Hepatocyte (in vitro differentiated cells): ENCODE results near the gene MORC2. TPM values are rescaled to one million over a fixed set of nuclear protein-coding genes. Genes with fewer than 3 reads are reported as not detected.

Experiments used
- DNase-seq: peaks from one replicate; pipeline ENCODE4 v3.0.0-alpha.2; 2016; ENCODE audit warnings: low spot score
- H2AFZ ChIP-seq: fragments of 200-600 bp; sonication (generic); 2 replicates; pipeline ENCODE4 v1.6.0; 2016; ENCODE audit warnings: antibody characterized with exemption, mild to moderate bottlenecking
- H3K27ac ChIP-seq: fragments of 200-600 bp; sonication (generic); 2 replicates; pipeline ENCODE4 v1.5.1; 2016; ENCODE audit warnings: mild to moderate bottlenecking
- H3K27me3 ChIP-seq: fragments of 200-600 bp; sonication (generic); 2 replicates; pipeline ENCODE4 v1.6.1; 2016
- H3K36me3 ChIP-seq: fragments of 200-600 bp; sonication (generic); replicated peaks from 2 replicates; pipeline ENCODE4 v1.5.1; 2016; ENCODE audit warnings: low read depth; ENCODE audit not compliant: insufficient read depth
- H3K4me1 ChIP-seq: fragments of 200-600 bp; sonication (generic); 2 replicates; pipeline ENCODE4 v1.5.1; 2016; ENCODE audit warnings: mild to moderate bottlenecking, moderate library complexity; ENCODE audit not compliant: insufficient read depth
- H3K4me2 ChIP-seq: fragments of 200-600 bp; sonication (generic); 2 replicates; pipeline ENCODE4 v1.6.0; 2016
- H3K4me3 ChIP-seq: fragments of 200-600 bp; sonication (generic); 2 replicates; pipeline ENCODE4 v1.5.1; 2016; ENCODE audit warnings: mild to moderate bottlenecking
- H3K79me2 ChIP-seq: fragments of 200-600 bp; sonication (generic); 2 replicates; pipeline ENCODE4 v1.6.0; 2017; ENCODE audit warnings: mild to moderate bottlenecking
- H3K9me2 ChIP-seq: fragments of 200-600 bp; sonication (generic); replicated peaks from 2 replicates; pipeline ENCODE4 v1.6.0; 2017; ENCODE audit warnings: mild to moderate bottlenecking; ENCODE audit not compliant: insufficient read depth
- H3K9me3 ChIP-seq: fragments of 200-600 bp; sonication (generic); 2 replicates; pipeline ENCODE4 v1.5.1; 2016; ENCODE audit warnings: low read depth, mild to moderate bottlenecking
- H4K20me1 ChIP-seq: fragments of 200-600 bp; sonication (generic); 2 replicates; pipeline ENCODE4 v1.6.0; 2016; ENCODE audit warnings: mild to moderate bottlenecking; ENCODE audit not compliant: insufficient read depth, poor library complexity, severe bottlenecking
- CTCF ChIP-seq: fragments of 200-600 bp; sonication (generic); IDR thresholded peaks from 2 replicates; pipeline ENCODE4 v1.5.1; 2016; ENCODE audit warnings: antibody characterized with exemption, mild to moderate bottlenecking; ENCODE audit not compliant: poor library complexity
- EZH2 ChIP-seq: fragments of 200-600 bp; sonication (generic); IDR thresholded peaks from 2 replicates; pipeline ENCODE4 v1.6.1; 2016; ENCODE audit warnings: antibody characterized with exemption, mild to moderate bottlenecking, borderline replicate concordance
- EZH2phosphoT487 ChIP-seq: fragments of 200-600 bp; sonication (generic); IDR thresholded peaks from one replicate; pipeline ENCODE4 v1.6.1; 2018; ENCODE audit warnings: antibody characterized with exemption, mild to moderate bottlenecking, low read depth, moderate library complexity; ENCODE audit not compliant: unreplicated experiment, severe bottlenecking
- WGBS: methylation state at CpG from one replicate; pipeline ENCODE4 v1.1.6; 2016; ENCODE audit warnings: low lambda C conversion rate; ENCODE audit errors: missing lambda C conversion rate; 5-methylcytosine and 5-hydroxymethylcytosine counted together
- polyA plus RNA-seq: library from polyadenylated mRNA; unstranded; fragments of >200 nt; fragmentation: Nextera tagmentation; extraction: Ambion mirVana; gene quantifications from 2 replicates; pipeline ENCODE4 v1.2.1, GENCODE V29; 2016
- total RNA-seq: library from RNA; depleted of rRNA; stranded (reverse); fragments of >200 nt; gene quantifications from 2 replicates; pipeline ENCODE4 v1.2.3, GENCODE V29; 2014

The MORC2 gene
- total and polyA plus RNA-seq, 2 experiments from 2014 or later = 15.6 to 24.0 TPM

GRCh38 chr22:30964858-30965257 lies 3.7 kb downstream of the MORC2 start:
- WGBS = 91% methylated on average over 4 of the region's 4 CpGs
- Histone ChIP-seq H3K4me3 (no peak overlapping the region), H3K36me3 (no peaks in the 10 kb centered on the region), H3K27me3 (no peaks in the 10 kb centered on the region), H3K79me2 (peaks cover 90% of the 10 kb centered on the region), H3K27ac (no peak overlapping the region), H3K9me3 (peaks cover 4% of the 10 kb centered on the region), H3K9me2 (no peaks in the 10 kb centered on the region), H4K20me1 (no peaks in the 10 kb centered on the region), H3K4me1 (peaks cover 8% of the 10 kb centered on the region), H2AFZ (no peak overlapping the region), H3K4me2 (no peak overlapping the region)
- TF ChIP-seq EZH2 (no peak), EZH2phosphoT487 (no peak), CTCF (no peak)
- no peak for DNase-seq

- 100% methylated on average over 4 of the region's 4 CpGs for WGBS
- Histone ChIP-seq H3K79me2 (peaks cover 34% of the 10 kb centered on the region), H3K27ac (no peak overlapping the region), H3K27me3 (no peaks in the 10 kb centered on the region), H4K20me1 (no peaks in the 10 kb centered on the region), H3K4me3 (no peak overlapping the region), H3K9me3 (no peaks in the 10 kb centered on the region), H3K4me2 (no peak overlapping the region), H2AFZ (no peak overlapping the region), H3K9me2 (no peaks in the 10 kb centered on the region), H3K36me3 (no peaks in the 10 kb centered on the region), H3K4me1 (peaks cover 7% of the 10 kb centered on the region)
- DNase-seq = no peak
- TF ChIP-seq CTCF (no peak), EZH2 (no peak), EZH2phosphoT487 (no peak)
Measured at GRCh38 chr22:30955153-30955552, 13.4 kb downstream of the MORC2 start.

- H3K27me3 ChIP-seq = no peaks in the 10 kb centered on the region
- 67% methylated on average over 2 of the region's 2 CpGs for WGBS
- TF ChIP-seq CTCF (no peak), EZH2phosphoT487 (no peak), EZH2 (no peak)
- H3K27ac ChIP-seq = no peak overlapping the region
- no peaks in the 10 kb centered on the region for H3K36me3 ChIP-seq
- H3K4me1 ChIP-seq = no peaks in the 10 kb centered on the region
- no peaks in the 10 kb centered on the region for H3K9me2 ChIP-seq
- no peak for DNase-seq
- peaks cover 15% of the 10 kb centered on the region for H3K79me2 ChIP-seq
- H3K4me3 ChIP-seq = no peak overlapping the region
- no peaks in the 10 kb centered on the region for H4K20me1 ChIP-seq
- no peak overlapping the region for H3K4me2 ChIP-seq
- no peaks in the 10 kb centered on the region for H3K9me3 ChIP-seq
- H2AFZ ChIP-seq = no peak overlapping the region
Measured at GRCh38 chr22:30953206-30953605, 15.4 kb downstream of the MORC2 start.
